ENCODE measurements around the gene CFDP1.
"Not testable (repeated sequence)": the region's sequence is repeated elsewhere in the genome, so short reads cannot be mapped to it uniquely, and the experiment has no call there.

The CFDP1 gene

GRCh38 chr16:75458439-75458838 is 25.1 kb upstream of the CFDP1 start:
- DNase-seq, result no peak

GRCh38 chr16:75458029-75458428 is 24.7 kb upstream of the CFDP1 start:
- no peak for DNase-seq

DNA sequence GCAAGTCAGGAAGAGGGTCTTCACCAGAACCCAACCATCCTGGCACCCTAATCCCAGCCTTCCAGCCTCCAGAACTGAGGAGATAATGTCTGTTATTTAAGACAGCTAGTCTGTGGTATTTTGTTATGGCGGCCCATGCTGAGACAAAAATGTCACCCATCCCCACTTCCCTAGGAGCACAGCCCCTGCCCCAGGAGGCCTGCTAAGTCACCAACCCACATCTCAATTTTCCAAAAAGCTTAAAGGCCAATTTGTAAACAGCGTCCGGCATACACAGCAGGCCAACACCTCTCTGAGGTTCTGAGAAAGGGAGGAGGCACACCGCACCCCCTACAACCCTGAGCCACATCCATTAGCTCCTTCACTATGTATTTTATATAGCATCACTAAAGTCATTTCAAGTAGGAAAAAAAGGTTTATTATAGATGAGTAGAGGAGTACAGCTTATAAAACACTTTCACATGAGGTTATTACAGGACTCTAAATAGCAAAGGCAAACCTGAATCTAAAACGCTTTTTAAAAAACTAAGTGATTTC is 24.2 kb upstream of the CFDP1 start:
- no peak for DNase-seq

- DNase-seq, result no peak
Observed at GRCh38 chr16:75456971-75457370, 23.7 kb upstream of the CFDP1 start.

DNA sequence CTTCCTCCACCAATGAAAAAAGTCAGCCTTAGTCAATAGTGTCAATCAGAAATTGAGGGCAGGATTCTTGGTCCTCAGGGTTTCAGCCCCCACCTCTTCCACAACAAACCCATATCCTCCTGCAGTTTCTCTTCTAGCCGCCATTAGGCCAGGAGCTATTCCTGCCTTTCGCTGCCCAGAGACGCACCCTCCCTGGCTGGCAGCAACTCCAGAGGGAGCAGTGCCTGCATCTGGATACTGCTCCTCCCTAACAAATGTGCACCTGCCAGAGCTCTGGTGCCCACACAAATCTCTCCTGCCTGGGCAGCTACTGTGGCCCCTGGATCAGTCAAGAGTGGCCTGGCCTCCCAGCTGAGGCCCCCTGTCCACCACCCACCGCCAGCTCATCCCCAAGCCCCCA is 23.2 kb upstream of the CFDP1 start:
- DNase-seq, result not testable (repeated sequence)

- DNase-seq, result no peak
Observed at GRCh38 chr16:75455677-75456076, 22.4 kb upstream of the CFDP1 start.

- no peak for DNase-seq
Observed at GRCh38 chr16:75452464-75453190, 19.3 kb upstream of the CFDP1 start.

- DNase-seq, result no peak
Observed at GRCh38 chr16:75446416-75446815, 13.1 kb upstream of the CFDP1 start.

GRCh38 chr16:75445298-75445697 is 12.0 kb upstream of the CFDP1 start:
- no peak for DNase-seq

- DNase-seq, result no peak
Observed at GRCh38 chr16:75443298-75443697, 10.0 kb upstream of the CFDP1 start.

DNA sequence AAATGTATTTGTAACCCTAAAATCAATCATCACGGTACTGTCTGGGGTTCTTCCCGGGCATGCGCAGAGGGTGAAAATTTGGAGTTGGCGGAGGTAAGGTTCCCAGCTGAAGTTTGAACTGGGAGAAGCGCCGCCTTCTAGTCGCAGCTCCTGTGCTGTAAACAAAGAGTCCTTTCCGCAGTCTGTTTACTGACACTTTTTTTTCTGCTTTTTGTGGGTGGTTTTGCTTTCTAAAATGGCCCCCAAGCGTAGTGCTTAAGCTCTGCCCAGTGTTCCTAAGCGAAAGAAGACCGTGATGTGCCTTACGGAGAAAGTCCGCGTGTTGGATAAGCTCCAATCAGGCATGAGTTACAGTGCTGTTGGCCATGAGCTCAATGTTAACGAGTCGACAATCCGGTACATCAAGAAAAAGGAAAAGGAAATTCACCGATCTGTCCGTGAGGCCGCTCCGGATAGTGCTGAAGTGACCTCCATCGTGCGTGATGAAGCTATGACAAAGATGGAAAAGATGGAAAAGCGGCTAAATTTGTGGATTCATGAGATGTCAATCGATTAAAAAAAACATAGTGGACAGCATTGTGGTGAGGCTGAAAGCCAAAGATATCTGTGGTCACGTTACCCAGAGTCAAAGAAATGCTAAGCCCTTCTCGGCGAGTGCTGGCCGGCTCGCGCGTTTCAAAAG is 570 bp upstream of the CFDP1 start:
- DNase-seq, result peak; percentile 83 to 87

DNA sequence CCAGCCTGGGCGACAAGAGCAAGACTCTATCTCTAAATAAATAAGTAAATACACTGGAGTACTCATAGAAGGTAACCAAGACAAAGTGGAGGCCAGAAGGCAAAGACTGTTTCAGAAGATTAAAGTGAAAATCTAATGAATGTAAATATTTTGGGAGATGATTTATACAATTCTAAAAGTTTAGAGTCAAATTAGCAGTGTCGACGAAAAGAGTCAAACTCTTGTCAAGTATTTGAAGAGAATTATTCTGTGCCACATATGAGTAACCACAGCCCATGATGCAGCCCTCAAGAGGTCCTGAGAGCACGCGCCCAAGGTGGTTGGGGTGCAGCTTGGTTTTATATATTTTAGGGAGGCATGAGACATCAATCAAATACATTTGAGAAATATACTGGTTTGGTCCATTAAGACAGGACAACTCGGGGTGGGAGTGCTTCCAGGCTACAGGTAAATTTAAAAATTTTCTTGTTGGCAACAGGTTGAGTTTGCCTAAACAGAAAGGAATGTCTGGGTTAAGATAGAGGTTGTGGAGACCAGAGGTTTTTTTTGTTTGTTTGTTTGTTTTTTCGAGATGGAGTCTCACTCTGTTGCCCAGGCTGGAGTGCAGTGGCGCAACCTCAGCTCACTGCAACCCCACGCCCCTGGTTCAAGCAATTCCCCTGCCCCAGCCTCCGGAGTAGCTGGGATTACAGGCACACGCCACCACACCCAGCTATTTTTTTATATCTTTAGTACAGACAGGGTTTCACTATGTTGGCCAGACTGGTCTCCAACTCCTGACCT is 3.5 kb downstream of the CFDP1 start:
- DNase-seq, result no peak

- not testable (repeated sequence) for DNase-seq
Observed at GRCh38 chr16:75426524-75426923, 6.8 kb downstream of the CFDP1 start.

- not testable (repeated sequence) for DNase-seq
Observed at GRCh38 chr16:75424105-75424762, 9.1 kb downstream of the CFDP1 start.

GRCh38 chr16:75423723-75424104 is 9.6 kb downstream of the CFDP1 start:
- no peak for DNase-seq

DNA sequence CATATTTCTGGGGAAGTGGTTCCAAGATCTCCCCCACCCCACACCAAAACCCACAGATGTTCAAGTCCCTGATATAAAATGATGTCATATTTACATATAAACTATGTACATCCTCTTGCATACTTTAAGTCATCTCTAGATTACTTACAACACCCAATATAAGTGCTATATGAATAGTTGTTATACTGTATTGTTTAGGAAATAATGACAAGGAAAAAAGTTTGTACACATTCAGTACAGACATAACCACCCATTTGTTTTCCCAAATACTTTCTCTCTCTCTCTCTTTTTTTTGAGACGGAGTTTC is 11.5 kb downstream of the CFDP1 start:
- no peak for DNase-seq

GRCh38 chr16:75420987-75421819 is 12.1 kb downstream of the CFDP1 start:
- no peak for DNase-seq

- no peak for DNase-seq
Observed at GRCh38 chr16:75416904-75417565, 16.3 kb downstream of the CFDP1 start.

- no peak for DNase-seq
Observed at GRCh38 chr16:75415169-75415905, 18.0 kb downstream of the CFDP1 start.

- no peak for DNase-seq
Observed at GRCh38 chr16:75413951-75414350, 19.4 kb downstream of the CFDP1 start.

DNA sequence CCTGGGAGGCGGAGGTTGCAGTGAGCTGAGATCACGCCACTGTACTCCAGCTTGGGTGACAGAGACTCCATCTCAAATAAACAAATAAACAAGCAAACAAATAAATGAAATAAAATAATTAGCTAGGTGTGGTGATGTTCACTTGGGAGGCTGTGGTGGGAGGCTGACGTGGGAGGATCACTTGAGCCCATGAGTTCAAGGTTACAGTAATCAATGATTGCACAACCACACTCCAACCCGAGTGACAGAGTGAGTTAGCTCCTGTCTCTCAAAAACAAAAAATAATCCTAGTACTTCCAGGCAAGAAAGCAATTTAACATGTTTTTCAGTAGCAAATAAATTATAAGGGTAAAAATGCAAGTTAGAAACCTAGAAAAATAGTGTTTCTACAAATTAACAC is 26.4 kb downstream of the CFDP1 start:
- no peak for DNase-seq
